ENCODE results near the gene SYT6.

GRCh38 chr1:114043054-114043453 lies 110.6 kb downstream of the SYT6 start:
- no peak for TF ChIP-seq CTCF (IDR thresholded peaks at IDR 0.05; ENCODE audit: poor library complexity)
- TF ChIP-seq EZH2 (IDR thresholded peaks at IDR 0.05; ENCODE audit: borderline replicate concordance): no peak

Measured in hepatocyte (in vitro differentiated cells).